SK-N-SH (cell line): ENCODE measurements around the gene ENOX2. TPM values are rescaled to one million over a fixed set of nuclear protein-coding genes. Genes with fewer than 3 reads are reported as not detected.

Source experiments
- CTCF ChIA-PET: fragments of 300-600, 350-600 bp; formaldehyde crosslinking; extraction: SDS; loops from one replicate; lab custom pipeline; 2021; lab: Yijun Ruan, JAX
- POLR2A ChIA-PET: fragments of 350-600 bp; sonication (Branson Sonifier 250); formaldehyde crosslinking; extraction: SDS; loops from one replicate; lab custom pipeline; 2020; ENCODE audit warnings: antibody characterized with exemption, inconsistent platforms; lab: Yijun Ruan, JAX
- DNase-seq: peaks from one replicate; pipeline ENCODE4 v3.0.0; 2012
- H2AFZ ChIP-seq: fragments of 200-600 bp; sonication (generic); 2 replicates; pipeline ENCODE4 v1.8.1; 2016; ENCODE audit warnings: antibody characterized with exemption, mild to moderate bottlenecking, low read depth
- H3F3A ChIP-seq: fragments of 200-600 bp; sonication (generic); replicated peaks from 2 replicates; pipeline ENCODE3; 2016; ENCODE audit warnings: antibody characterized with exemption, mild to moderate bottlenecking; ENCODE audit not compliant: insufficient read depth
- H3K27ac ChIP-seq, 2 experiments: fragments of 200-500 bp in 1 of 2; fragments of 200-600 bp in 1 of 2; sonication (Bioruptor generic) in 1 of 2; sonication (generic), shearing (Covaris generic) in 1 of 2; 2 replicates each; pipeline versions ENCODE4 v1.5.1 to v1.6.1; 2014 to 2016; ENCODE audit warnings: low read depth in 2 of 2, inconsistent platforms in 1 of 2, low read length in 1 of 2, mild to moderate bottlenecking in 1 of 2, mixed read lengths in 1 of 2
- H3K27me3 ChIP-seq: fragments of 200-600 bp; sonication (generic), shearing (Covaris generic); 2 replicates; pipeline ENCODE4 v1.6.1; 2016; ENCODE audit warnings: mixed run types; ENCODE audit not compliant: insufficient read depth
- H3K36me3 ChIP-seq, 2 experiments: fragments of 200-500 bp in 1 of 2; fragments of 200-600 bp in 1 of 2; sonication (Bioruptor generic) in 1 of 2; sonication (generic) in 1 of 2; replicated peaks in 1 of 2; 2 replicates each; pipeline versions ENCODE3 to v1.5.1; 2014 to 2016; ENCODE audit warnings: low read length in 1 of 2, mild to moderate bottlenecking in 1 of 2; ENCODE audit not compliant: insufficient read depth in 2 of 2, control insufficient read depth in 1 of 2
- H3K4me1 ChIP-seq, 2 experiments: fragments of 200-500 bp in 1 of 2; fragments of 200-600 bp in 1 of 2; sonication (Bioruptor generic) in 1 of 2; sonication (generic), shearing (Covaris generic) in 1 of 2; 2 replicates each; pipeline versions ENCODE4 v1.5.1 to v1.6.1; 2014 to 2016; ENCODE audit warnings: low read depth in 1 of 2, low read length in 1 of 2, mixed run types in 1 of 2; ENCODE audit not compliant: insufficient read depth in 2 of 2, control insufficient read depth in 1 of 2
- H3K4me2 ChIP-seq: fragments of 200-600 bp; sonication (generic), shearing (Covaris generic); 2 replicates; pipeline ENCODE4 v1.6.1; 2017; ENCODE audit warnings: mixed run types
- H3K4me3 ChIP-seq, 2 experiments: fragments of 200-500 bp in 1 of 2; fragments of 200-600 bp in 1 of 2; sonication (Bioruptor generic) in 1 of 2; sonication (generic), shearing (Covaris generic) in 1 of 2; 2 replicates each; pipeline versions ENCODE4 v1.5.1 to v1.8.1; 2014 to 2016; ENCODE audit warnings: low read depth in 2 of 2, inconsistent platforms in 1 of 2, low read length in 1 of 2, mild to moderate bottlenecking in 1 of 2, mixed read lengths in 1 of 2, moderate library complexity in 1 of 2
- H3K79me2 ChIP-seq: fragments of 200-600 bp; sonication (generic); 2 replicates; pipeline ENCODE4 v1.8.1; 2017; ENCODE audit warnings: mild to moderate bottlenecking; ENCODE audit not compliant: insufficient read depth
- H3K9ac ChIP-seq: fragments of 200-600 bp; sonication (generic); 2 replicates; pipeline ENCODE4 v1.6.1; 2017; ENCODE audit warnings: mixed run types
- H3K9me2 ChIP-seq: fragments of 200-600 bp; sonication (generic); 2 replicates; pipeline ENCODE4 v1.6.1; 2017; ENCODE audit warnings: mixed run types
- H3K9me3 ChIP-seq: fragments of 200-600 bp; sonication (generic); 2 replicates; pipeline ENCODE4 v1.6.1; 2017; ENCODE audit warnings: mixed run types, mild to moderate bottlenecking, moderate library complexity
- H4K20me1 ChIP-seq: fragments of 200-600 bp; sonication (generic); 2 replicates; pipeline ENCODE4 v1.6.1; 2017; ENCODE audit warnings: mild to moderate bottlenecking, mixed run types; ENCODE audit not compliant: insufficient read depth
- CHD2 ChIP-seq: fragments of 150-350 bp; IDR thresholded peaks from 2 replicates; pipeline ENCODE4 v1.6.1; 2018; ENCODE audit warnings: low read length; ENCODE audit not compliant: partially characterized antibody
- CTCF ChIP-seq: fragments of 200-600 bp; sonication (generic); IDR thresholded peaks from 2 replicates; pipeline ENCODE4 v1.6.1; 2017; ENCODE audit warnings: antibody characterized with exemption, mild to moderate bottlenecking, moderate library complexity
- ELF1 ChIP-seq: IDR thresholded peaks from 2 replicates; pipeline ENCODE4 v1.4.0; 2012
- EP300 ChIP-seq, 2 experiments: IDR thresholded peaks; 2 replicates each; pipeline versions ENCODE4 v1.4.0 to v1.6.1; 2012; ENCODE audit warnings: borderline replicate concordance in 1 of 2, low read depth in 1 of 2, low read length in 1 of 2
- GATA2 ChIP-seq: sonication (generic); formaldehyde crosslinking; IDR thresholded peaks from 2 replicates; pipeline ENCODE4 v1.5.0; 2020; ENCODE audit warnings: mild to moderate bottlenecking, missing genetic modification reagents
- POLR2AphosphoS5 ChIP-seq: IDR thresholded peaks from 2 replicates; pipeline ENCODE4 v1.6.1; 2012; ENCODE audit warnings: low read depth, low read length
- RCOR1 ChIP-seq: fragments of 150-350 bp; IDR thresholded peaks from 2 replicates; pipeline ENCODE4 v1.6.1; 2017; ENCODE audit warnings: antibody characterized with exemption, low read length
- SIN3A ChIP-seq: IDR thresholded peaks from 2 replicates; pipeline ENCODE4 v1.6.1; 2012; ENCODE audit warnings: low read depth, mild to moderate bottlenecking, low read length, moderate library complexity, borderline replicate concordance
- TAF1 ChIP-seq: IDR thresholded peaks from 2 replicates; pipeline ENCODE4 v1.6.1; 2012; ENCODE audit warnings: low read depth, mild to moderate bottlenecking, low read length, moderate library complexity, borderline replicate concordance
- YY1 ChIP-seq: IDR thresholded peaks from 2 replicates; pipeline ENCODE4 v1.4.0; 2012; ENCODE audit warnings: low read depth, mild to moderate bottlenecking
- ZBTB33 ChIP-seq: IDR thresholded peaks from 2 replicates; pipeline ENCODE4 v1.4.0; 2012; ENCODE audit warnings: low read depth, borderline replicate concordance
- WGBS: methylation state at CpG from one replicate; pipeline ENCODE4 v1.1.6; 2017; ENCODE audit warnings: low lambda C conversion rate; 5-methylcytosine and 5-hydroxymethylcytosine counted together
- polyA plus RNA-seq, 3 experiments: library from polyadenylated mRNA; depleted of rRNA; stranded (reverse); fragments of >200 nt; gene quantifications; 2 replicates each; pipeline ENCODE4 v1.2.3, GENCODE V29; 2012

ENOX2 gene
- polyA plus RNA-seq, 1 of the 3 experiments (the other 2 are of a cell fraction), result 8.8 TPM

- no peak for TF ChIP-seq EP300 (IDR thresholded peaks at IDR 0.05; ENCODE audit: borderline replicate concordance in 1 of 2, low read depth in 1 of 2, low read length in 1 of 2)
- TF ChIP-seq, all 33 proteins: peak for 0
Measured at GRCh38 chrX:130628516-130628915, 274.5 kb downstream of the ENOX2 start (continued).

GRCh38 chrX:130626521-130626920 is 276.5 kb downstream of the ENOX2 start:
- Histone ChIP-seq H3K4me3 (no peak overlapping the region), H3K9ac (no peak overlapping the region), H3K79me2 (no peaks in the 10 kb centered on the region), H3K9me2 (no peaks in the 10 kb centered on the region), H2AFZ (no peak overlapping the region), H3K36me3 (peaks cover 0 to 3% of the 10 kb centered on the region in 2 experiments), H3K27ac (no peak overlapping the region)
- no peak for DNase-seq
- CTCF ChIA-PET, result no interaction called here
- no peak for TF ChIP-seq TAF1
- TF ChIP-seq RCOR1, result no peak
- no peak for TF ChIP-seq POLR2AphosphoS5
- TF ChIP-seq YY1, result no peak
- no peak for TF ChIP-seq ELF1
- no peak for TF ChIP-seq SIN3A
- TF ChIP-seq, all 33 proteins: peak for 0
- H3K4me2 ChIP-seq, result no peak overlapping the region
- no peaks in the 10 kb centered on the region for H4K20me1 ChIP-seq
- H3F3A ChIP-seq, result no peaks in the 10 kb centered on the region
- no peaks in the 10 kb centered on the region for H3K4me1 ChIP-seq
- H3K9me3 ChIP-seq, result no peaks in the 10 kb centered on the region
- POLR2A ChIA-PET, result no interaction called here
- no peaks in the 10 kb centered on the region for H3K27me3 ChIP-seq

- Histone ChIP-seq H3K9ac (no peak overlapping the region), H2AFZ (no peak overlapping the region), H3K4me1 (no peaks in the 10 kb centered on the region)
- POLR2A ChIA-PET, result no interaction called here
- TF ChIP-seq ZBTB33, result no peak
- no peak for TF ChIP-seq GATA2
- TF ChIP-seq, all 33 proteins: peak for 0
- Histone ChIP-seq H3K27ac (no peak overlapping the region), H3K4me2 (no peak overlapping the region), H3K79me2 (no peaks in the 10 kb centered on the region), H3K36me3 (no peaks in the 10 kb centered on the region), H3K9me2 (no peaks in the 10 kb centered on the region), H3F3A (no peaks in the 10 kb centered on the region), H4K20me1 (no peaks in the 10 kb centered on the region), H3K4me3 (no peak overlapping the region), H3K9me3 (no peaks in the 10 kb centered on the region), H3K27me3 (no peaks in the 10 kb centered on the region)
- WGBS, result 61% methylated on average over 6 of the region's 6 CpGs
- DNase-seq, result no peak
- CTCF ChIA-PET, result no interaction called here
Measured at GRCh38 chrX:130625386-130625785, 277.6 kb downstream of the ENOX2 start.

GRCh38 chrX:130623518-130623917 is 279.5 kb downstream of the ENOX2 start:
- H3K27ac ChIP-seq, result no peak overlapping the region
- H3K9ac ChIP-seq, result no peak overlapping the region
- TF ChIP-seq RCOR1, result no peak
- TF ChIP-seq CTCF, result no peak
- TF ChIP-seq CHD2, result no peak
- no peak for DNase-seq
- H3K9me2 ChIP-seq, result no peaks in the 10 kb centered on the region
- H3K4me1 ChIP-seq, result no peaks in the 10 kb centered on the region
- no peaks in the 10 kb centered on the region for H3K9me3 ChIP-seq
- CTCF ChIA-PET, result no interaction called here
- H2AFZ ChIP-seq, result no peak overlapping the region
- no peaks in the 10 kb centered on the region for H3K79me2 ChIP-seq
- 58% methylated on average over 4 of the region's 4 CpGs for WGBS
- H3K27me3 ChIP-seq, result no peaks in the 10 kb centered on the region
- H3K4me2 ChIP-seq, result no peak overlapping the region
- no peaks in the 10 kb centered on the region for H3F3A ChIP-seq
- H4K20me1 ChIP-seq, result no peaks in the 10 kb centered on the region
- POLR2A ChIA-PET, result no interaction called here
- no peak overlapping the region for H3K4me3 ChIP-seq
- no peaks in the 10 kb centered on the region for H3K36me3 ChIP-seq
